Measurements from ENCODE around the gene SCN9A.

SCN9A gene

DNA sequence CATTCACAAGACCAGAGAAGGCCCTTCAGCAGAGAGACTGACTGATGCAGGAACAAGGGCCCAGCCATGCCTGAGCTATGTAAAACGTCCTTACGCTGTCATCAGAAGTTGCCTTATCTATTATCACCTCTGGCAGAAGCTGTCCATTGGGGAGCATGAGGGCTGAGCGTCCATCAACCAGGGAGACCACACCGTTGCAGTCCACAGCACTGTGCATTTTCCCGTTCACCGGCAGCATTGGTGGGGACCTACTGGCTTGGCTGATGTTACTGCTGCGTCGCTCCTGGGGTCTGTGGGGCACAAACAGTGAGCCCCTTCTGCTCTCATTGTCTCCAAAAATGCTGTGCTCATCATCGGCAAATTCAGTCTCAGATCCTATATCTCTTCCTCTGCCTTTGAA is 91.4 kb downstream of the SCN9A start:
- TF ChIP-seq, protein P1, sequence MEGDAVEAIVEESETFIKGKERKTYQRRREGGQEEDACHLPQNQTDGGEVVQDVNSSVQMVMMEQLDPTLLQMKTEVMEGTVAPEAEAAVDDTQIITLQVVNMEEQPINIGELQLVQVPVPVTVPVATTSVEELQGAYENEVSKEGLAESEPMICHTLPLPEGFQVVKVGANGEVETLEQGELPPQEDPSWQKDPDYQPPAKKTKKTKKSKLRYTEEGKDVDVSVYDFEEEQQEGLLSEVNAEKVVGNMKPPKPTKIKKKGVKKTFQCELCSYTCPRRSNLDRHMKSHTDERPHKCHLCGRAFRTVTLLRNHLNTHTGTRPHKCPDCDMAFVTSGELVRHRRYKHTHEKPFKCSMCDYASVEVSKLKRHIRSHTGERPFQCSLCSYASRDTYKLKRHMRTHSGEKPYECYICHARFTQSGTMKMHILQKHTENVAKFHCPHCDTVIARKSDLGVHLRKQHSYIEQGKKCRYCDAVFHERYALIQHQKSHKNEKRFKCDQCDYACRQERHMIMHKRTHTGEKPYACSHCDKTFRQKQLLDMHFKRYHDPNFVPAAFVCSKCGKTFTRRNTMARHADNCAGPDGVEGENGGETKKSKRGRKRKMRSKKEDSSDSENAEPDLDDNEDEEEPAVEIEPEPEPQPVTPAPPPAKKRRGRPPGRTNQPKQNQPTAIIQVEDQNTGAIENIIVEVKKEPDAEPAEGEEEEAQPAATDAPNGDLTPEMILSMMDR (IDR thresholded peaks at IDR 0.05; ENCODE audit: extremely low read depth, missing control alignments) = no peak
- DNase-seq (ENCODE audit: low spot score) = no peak

DNA sequence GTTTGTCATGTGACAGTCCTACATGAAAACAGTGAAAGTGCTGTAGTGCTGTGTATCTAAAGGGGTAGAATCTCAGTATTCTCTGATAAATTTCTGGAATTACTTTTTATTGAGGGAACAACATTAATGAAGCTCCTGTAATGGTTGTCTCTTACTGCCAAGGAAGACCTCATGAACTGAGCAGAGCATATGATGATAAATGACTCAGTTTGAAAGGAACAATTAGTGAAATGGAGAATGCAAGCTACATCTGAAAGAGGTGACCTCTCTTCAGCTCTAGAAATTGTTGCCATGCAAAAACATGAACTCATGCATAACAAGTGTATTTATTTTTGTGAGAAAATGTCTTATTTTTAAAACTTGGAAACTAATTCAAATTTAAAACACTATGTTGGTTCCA is 93.6 kb downstream of the SCN9A start:
- no peak for DNase-seq (ENCODE audit: low spot score)
- TF ChIP-seq, protein P1 (IDR thresholded peaks at IDR 0.05; ENCODE audit: extremely low read depth, missing control alignments) = no peak

DNA sequence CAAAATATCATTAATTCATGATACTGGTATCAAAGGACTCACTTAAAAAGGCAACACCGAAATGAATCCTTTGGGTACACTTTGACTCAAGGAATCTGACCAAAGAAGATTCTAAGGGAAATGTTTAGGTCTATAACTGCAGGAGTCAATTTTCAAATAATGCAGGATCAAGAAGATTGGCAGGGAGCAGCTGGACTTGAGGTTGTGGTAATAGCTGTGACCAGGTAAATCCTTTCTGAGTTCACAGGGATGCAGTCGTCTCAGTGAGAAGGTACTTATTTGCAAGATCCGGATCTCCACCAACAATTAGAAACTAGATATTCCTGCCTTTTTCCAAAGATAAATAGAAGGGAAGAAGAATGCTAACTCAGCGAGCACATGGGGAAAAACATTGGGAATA is 96.9 kb downstream of the SCN9A start:
- TF ChIP-seq, protein P1 (IDR thresholded peaks at IDR 0.05; ENCODE audit: extremely low read depth, missing control alignments) = no peak
- no peak for DNase-seq (ENCODE audit: low spot score)

DNA sequence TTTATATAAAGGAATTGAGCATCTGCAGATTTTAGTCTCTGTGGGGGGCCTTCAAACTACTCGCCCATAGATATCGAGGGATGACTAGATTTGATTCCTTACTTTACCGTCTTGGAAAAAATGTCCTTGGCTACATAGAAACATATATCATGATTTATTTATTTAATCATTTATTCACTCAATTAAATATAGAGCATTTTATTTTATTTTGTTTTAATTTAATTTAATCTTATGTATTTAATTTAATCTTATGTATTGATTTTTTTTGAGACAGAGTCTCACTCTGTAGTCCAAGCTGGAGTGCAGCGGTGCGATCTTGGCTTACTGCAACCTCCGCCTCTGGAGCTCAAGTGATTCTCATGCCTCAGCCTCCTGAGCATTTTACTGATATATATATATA is 105.4 kb downstream of the SCN9A start:
- TF ChIP-seq, protein P1 (IDR thresholded peaks at IDR 0.05; ENCODE audit: extremely low read depth, missing control alignments) = no peak
- DNase-seq (ENCODE audit: low spot score) = no peak

DNA sequence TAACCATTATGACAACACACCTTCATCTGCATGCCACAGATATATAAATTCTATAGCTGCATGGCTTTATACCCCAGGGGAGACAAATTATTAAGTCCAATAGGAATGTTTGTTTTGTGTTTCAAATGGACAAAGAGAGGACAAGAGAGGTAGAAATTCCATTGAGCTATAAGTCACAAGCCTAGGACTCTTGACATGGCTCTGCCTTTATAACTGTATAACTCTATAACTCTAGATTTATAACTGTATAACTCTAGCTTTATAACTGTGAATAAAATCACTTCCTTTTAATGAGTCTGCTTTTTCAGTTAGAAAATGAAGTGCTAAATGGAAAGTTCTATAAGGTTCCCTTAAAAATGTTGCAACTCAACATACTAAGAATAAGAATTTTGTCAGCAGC is 106.4 kb downstream of the SCN9A start:
- DNase-seq (ENCODE audit: low spot score) = no peak

DNA sequence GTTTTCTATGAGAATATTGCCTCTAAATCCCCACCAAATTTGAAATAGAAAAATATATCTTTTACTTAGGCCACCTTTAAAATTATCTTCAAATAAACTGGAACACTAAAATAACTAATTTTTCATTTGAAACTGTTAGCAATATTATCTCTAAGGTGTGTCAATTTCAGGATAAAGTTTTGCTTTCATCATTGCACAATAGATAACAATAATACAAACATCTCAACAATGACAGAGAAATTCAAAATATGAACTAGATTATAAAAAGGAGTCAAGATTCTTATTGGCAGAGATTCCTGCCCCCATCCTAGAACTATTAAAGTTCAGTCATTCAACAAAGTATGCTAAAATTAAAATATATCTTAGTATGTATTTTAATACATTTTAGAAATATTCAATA is 117.9 kb downstream of the SCN9A start:
- TF ChIP-seq, protein P1 (IDR thresholded peaks at IDR 0.05; ENCODE audit: extremely low read depth, missing control alignments) = no peak
- DNase-seq (ENCODE audit: low spot score) = no peak

More for the DNA sequence above, 106.4 kb downstream of the SCN9A start:
- TF ChIP-seq, protein P1 (IDR thresholded peaks at IDR 0.05; ENCODE audit: extremely low read depth, missing control alignments) = no peak

DNA sequence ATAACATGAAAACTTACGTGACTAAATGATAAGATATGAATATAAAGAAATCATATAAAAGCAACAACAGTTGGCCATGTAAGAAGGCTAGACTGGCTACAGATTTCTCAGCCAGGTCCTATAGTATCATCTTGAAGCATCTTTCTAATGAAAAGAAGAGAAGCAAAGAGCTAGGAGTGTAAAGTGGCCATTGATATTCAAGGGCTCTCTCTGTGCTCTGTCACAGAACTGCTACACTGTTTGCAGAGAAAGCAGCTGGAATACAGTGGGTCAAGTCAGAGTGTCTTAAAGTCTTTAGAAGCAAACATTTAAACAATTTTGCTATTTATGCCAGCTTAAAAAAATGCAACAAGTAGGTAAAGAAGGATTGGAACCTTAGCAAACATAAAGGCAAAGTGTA is 118.8 kb downstream of the SCN9A start:
- TF ChIP-seq, protein P1 (IDR thresholded peaks at IDR 0.05; ENCODE audit: extremely low read depth, missing control alignments) = no peak
- no peak for DNase-seq (ENCODE audit: low spot score)
